GM12878 (cell line): Measurements from ENCODE around the gene NDUFB11. TPM values are rescaled to one million over a fixed set of nuclear protein-coding genes. Genes with fewer than 3 reads are reported as not detected.

ENCODE experiments used
- ATAC-seq: fragments of 200-7000 bp; cut with Tn5 transposase; 3 replicates; pipeline ENCODE4 v1.9.1; 2020; ENCODE audit warnings: mild to moderate bottlenecking, moderate library complexity
- BruUV-seq: library from RNA; stranded (reverse); fragments of 400-500 nt; replicated peaks from 2 replicates; lab custom pipeline; 2021; lab: Mats Ljungman, UMichigan
- CTCF ChIA-PET: fragments of 300-600 bp; sonication (Branson Sonifier 250); formaldehyde crosslinking; extraction: SDS; loops from one replicate; lab custom pipeline; 2021; ENCODE audit warnings: inconsistent platforms; lab: Yijun Ruan, JAX
- POLR2A ChIA-PET: fragments of 350-600 bp; formaldehyde crosslinking; extraction: SDS; loops from one replicate; lab custom pipeline; 2021; ENCODE audit warnings: inconsistent platforms; lab: Charles Lee
- RAD21 ChIA-PET: fragments of 300-600 bp; sonication (Branson Sonifier 250); formaldehyde crosslinking; loops from one replicate; lab custom pipeline; 2023; ENCODE audit warnings: antibody characterized with exemption; ENCODE audit not compliant: unreplicated experiment; lab: Charles Lee
- SMC1A ChIA-PET: fragments of 300-600 bp; sonication (Branson Sonifier 250); formaldehyde crosslinking; loops from one replicate; lab custom pipeline; 2023; ENCODE audit not compliant: unreplicated experiment, uncharacterized antibody; lab: Charles Lee
- DNase-seq: peaks from one replicate; pipeline ENCODE4 v3.0.0-alpha.2; 2011; ENCODE audit warnings: low read depth, low spot score
- FAIRE-seq: peaks from 3 replicates; lab custom pipeline; 2011; peaks lifted over from hg19 to GRCh38; lab: Jason Lieb, UNC
- H2AFZ ChIP-seq: 2 replicates; pipeline ENCODE4 v1.6.0; 2011; ENCODE audit warnings: low read depth, low read length, control low read depth; ENCODE audit not compliant: control insufficient read depth
- H3K27ac ChIP-seq: 2 replicates; pipeline ENCODE4 v1.5.1; 2011; ENCODE audit warnings: control low read depth; ENCODE audit not compliant: control insufficient read depth, insufficient read depth
- H3K27me3 ChIP-seq, 2 experiments: replicated peaks in 1 of 2; 2 replicates each; pipeline versions ENCODE4 v1.6.0 to v1.6.1; 2011; ENCODE audit warnings: low read length in 1 of 2; ENCODE audit not compliant: control insufficient read depth in 2 of 2, insufficient read depth in 2 of 2
- H3K36me3 ChIP-seq, 2 experiments: 2 replicates each; pipeline ENCODE4 v1.5.1; 2011; ENCODE audit warnings: low read length in 1 of 2; ENCODE audit not compliant: control insufficient read depth in 2 of 2, insufficient read depth in 2 of 2
- H3K4me1 ChIP-seq: 2 replicates; pipeline ENCODE4 v1.6.1; 2011; ENCODE audit warnings: mild to moderate bottlenecking, low read length, moderate library complexity, mixed read lengths; ENCODE audit not compliant: control insufficient read depth, insufficient read depth
- H3K4me2 ChIP-seq: 2 replicates; pipeline ENCODE4 v1.6.0; 2011; ENCODE audit warnings: control low read depth; ENCODE audit not compliant: control insufficient read depth, insufficient read depth
- H3K4me3 ChIP-seq: fragments of 200-600 bp; sonication (generic); 2 replicates; pipeline ENCODE4 v1.5.1; 2016
- H3K79me2 ChIP-seq: 2 replicates; pipeline ENCODE4 v1.6.0; 2011; ENCODE audit warnings: low read length; ENCODE audit not compliant: control insufficient read depth, insufficient read depth
- H3K9ac ChIP-seq: 2 replicates; pipeline ENCODE4 v1.8.0; 2011; ENCODE audit warnings: low read length, control low read depth, mixed read lengths; ENCODE audit not compliant: control insufficient read depth, insufficient read depth
- H3K9me3 ChIP-seq: replicated peaks from 3 replicates; pipeline ENCODE4 v1.5.1; 2011; ENCODE audit warnings: mild to moderate bottlenecking, low read length; ENCODE audit not compliant: control insufficient read depth, insufficient read depth
- H4K20me1 ChIP-seq: 2 replicates; pipeline ENCODE4 v1.6.0; 2011; ENCODE audit not compliant: control insufficient read depth, insufficient read depth
- EGR1 ChIP-seq, 2 experiments: IDR thresholded peaks; 1 replicate in 1 of 2; 2 replicates in 1 of 2; pipeline ENCODE4 v1.6.1; 2011 to 2012; ENCODE audit warnings: low read depth in 2 of 2, low read length in 2 of 2, borderline replicate concordance in 1 of 2, mild to moderate bottlenecking in 1 of 2, moderate library complexity in 1 of 2
- EP300 ChIP-seq, 2 experiments: fragments of 150-350 bp in 1 of 2; IDR thresholded peaks; 2 replicates each; pipeline ENCODE4 v1.6.1; 2011 to 2012; ENCODE audit warnings: low read depth in 2 of 2, low read length in 2 of 2, borderline replicate concordance in 1 of 2, improper control_type of control experiment in 1 of 2, inconsistent platforms in 1 of 2; ENCODE audit not compliant: control insufficient read depth in 1 of 2
- EZH2 ChIP-seq: IDR thresholded peaks from 2 replicates; pipeline ENCODE4 v1.6.1; 2012; ENCODE audit warnings: low read depth, mild to moderate bottlenecking, control low read depth, inconsistent platforms, low read length, borderline replicate concordance; ENCODE audit not compliant: control insufficient read depth
- FOS ChIP-seq: IDR thresholded peaks from 3 replicates; pipeline ENCODE4 v1.6.1; 2011; ENCODE audit warnings: borderline replicate concordance; ENCODE audit not compliant: insufficient read length; ENCODE audit errors: extremely low read depth
- FOXK2 ChIP-seq: fragments of 450-650 bp; IDR thresholded peaks from 2 replicates; pipeline ENCODE4 v1.6.1; 2017; ENCODE audit warnings: mild to moderate bottlenecking, moderate library complexity
- IKZF1 ChIP-seq: fragments of 450-650 bp; conservative IDR thresholded peaks from 2 replicates; pipeline ENCODE4 v1.6.1; 2017; ENCODE audit warnings: antibody characterized with exemption, mild to moderate bottlenecking
- KDM1A ChIP-seq: fragments of 200-600 bp; sonication (generic); IDR thresholded peaks from 2 replicates; pipeline ENCODE4 v1.6.1; 2016; ENCODE audit warnings: borderline replicate concordance
- MXI1 ChIP-seq: fragments of 150-350 bp; IDR thresholded peaks from 2 replicates; pipeline ENCODE4 v1.6.1; 2011; ENCODE audit warnings: low read depth, mild to moderate bottlenecking, inconsistent platforms, low read length, improper control_type of control experiment
- NRF1 ChIP-seq: conservative IDR thresholded peaks from 2 replicates; pipeline ENCODE4 v1.6.1; 2011; ENCODE audit warnings: mild to moderate bottlenecking, low read depth, low read length, improper control_type of control experiment
- PAX8 ChIP-seq: fragments of 450-650 bp; IDR thresholded peaks from 2 replicates; pipeline ENCODE4 v1.6.1; 2017; ENCODE audit warnings: mild to moderate bottlenecking, moderate library complexity
- PBX3 ChIP-seq: IDR thresholded peaks from 2 replicates; pipeline ENCODE4 v1.6.1; 2011; ENCODE audit warnings: mild to moderate bottlenecking, low read depth, low read length, moderate library complexity; ENCODE audit not compliant: insufficient replicate concordance
- RFX5 ChIP-seq: IDR thresholded peaks from 2 replicates; pipeline ENCODE4 v1.6.1; 2011; ENCODE audit warnings: low read depth, low read length, improper control_type of control experiment
- SMC3 ChIP-seq: IDR thresholded peaks from 2 replicates; pipeline ENCODE4 v1.6.1; 2011; ENCODE audit warnings: low read length, improper control_type of control experiment, borderline replicate concordance
- SREBF2 ChIP-seq: IDR thresholded peaks from 2 replicates; pipeline ENCODE4 v1.6.1; 2012; ENCODE audit warnings: mild to moderate bottlenecking, low read length
- SRF ChIP-seq, 2 experiments: IDR thresholded peaks; 2 replicates each; pipeline ENCODE4 v1.6.1; 2011; ENCODE audit warnings: low read depth in 2 of 2, low read length in 2 of 2, mild to moderate bottlenecking in 1 of 2, moderate library complexity in 1 of 2
- TCF7 ChIP-seq: IDR thresholded peaks from 2 replicates; pipeline ENCODE4 v1.6.1; 2014; ENCODE audit warnings: antibody characterized with exemption, borderline replicate concordance
- WRNIP1 ChIP-seq: IDR thresholded peaks from 2 replicates; pipeline ENCODE4 v1.6.1; 2011; ENCODE audit warnings: low read depth, low read length, improper control_type of control experiment, borderline replicate concordance
- WGBS: methylation state at CpG from one replicate; pipeline ENCODE4 v1.1.6; 2016; ENCODE audit warnings: low lambda C conversion rate; ENCODE audit not compliant: insufficient replicate concordance, insufficient coverage; ENCODE audit errors: missing lambda C conversion rate; 5-methylcytosine and 5-hydroxymethylcytosine counted together
- in situ Hi-C: fragments of 300-500 bp; cut with MboI; formaldehyde crosslinking; loops from 9 replicates; pipeline ENCODE4 v1.14.3; 2018; ENCODE audit warnings: mixed read lengths
- intact Hi-C: fragments of 100-400 bp; cut with micrococcal nuclease; formaldehyde crosslinking; loops from one replicate; pipeline ENCODE4 v1.14.2; 2022; ENCODE audit not compliant: unreplicated experiment
- polyA plus RNA-seq, 11 experiments: library from polyadenylated mRNA; depleted of rRNA in 4 of 11; unstranded in 6 of 11; stranded (reverse) in 5 of 11; fragments of >200 nt; fragmentation: Nextera tagmentation in 4 of 11; fragmentation: Illumina TruSeq in 1 of 11; extraction: Ambion mirVana in 4 of 11; extraction: Trizol in 1 of 11; gene quantifications; 1 replicate in 1 of 11; 2 replicates in 10 of 11; pipeline versions ENCODE4 v1.2.1 to v1.2.3, GENCODE V29; 2011 to 2016; ENCODE audit warnings: inconsistent platforms in 2 of 11, missing spikeins in 2 of 11, low read depth in 1 of 11
- total RNA-seq, 4 experiments: library from RNA; depleted of rRNA in 3 of 4; stranded (reverse); fragments of >200 nt in 3 of 4; fragmentation: Illumina TruSeq in 1 of 4; extraction: Trizol in 1 of 4; gene quantifications; 2 replicates each; pipeline versions ENCODE4 v1.2.1 to v1.2.3, GENCODE V29; 2013 to 2021

The NDUFB11 gene
- total and polyA plus RNA-seq, 10 of the 15 experiments (the other 5 are each of a cell fraction or from before 2014, with no cell fraction given): 16.1 to 202 (median 83.3) TPM

GRCh38 chrX:47181301-47181700, 36.8 kb upstream of the NDUFB11 start:
- no peak for TF ChIP-seq EGR1 (IDR thresholded peaks at IDR 0.05; ENCODE audit: borderline replicate concordance in 1 of 2, low read depth in 2 of 2, low read length in 2 of 2)
- TF ChIP-seq WRNIP1: no peak
- DNase-seq (no peak), ATAC-seq (no peak), FAIRE-seq (no peak)
- Histone ChIP-seq H3K36me3 (peaks cover 0 to 21% of the 10 kb centered on the region in 2 experiments; a peak in 3 of 4 replicates), H3K27me3 (no peaks in the 10 kb centered on the region; a peak in 1 of 4 replicates), H3K9ac (no peak overlapping the region), H4K20me1 (no peaks in the 10 kb centered on the region), H3K4me3 (no peak overlapping the region), H3K79me2 (no peaks in the 10 kb centered on the region), H3K4me1 (no peaks in the 10 kb centered on the region), H2AFZ (no peak overlapping the region), H3K4me2 (no peak overlapping the region), H3K9me3 (no peaks in the 10 kb centered on the region), H3K27ac (no peak overlapping the region)
- intact Hi-C loops: no loop called here
- RAD21 ChIA-PET: no interaction called here
- CTCF ChIA-PET: no interaction called here
- 82% methylated on average over 10 of the region's 10 CpGs for WGBS
- POLR2A ChIA-PET: no interaction called here
- BruUV-seq: no TSS peak
- SMC1A ChIA-PET: no interaction called here
- in situ Hi-C loops: no loop called here

DNA sequence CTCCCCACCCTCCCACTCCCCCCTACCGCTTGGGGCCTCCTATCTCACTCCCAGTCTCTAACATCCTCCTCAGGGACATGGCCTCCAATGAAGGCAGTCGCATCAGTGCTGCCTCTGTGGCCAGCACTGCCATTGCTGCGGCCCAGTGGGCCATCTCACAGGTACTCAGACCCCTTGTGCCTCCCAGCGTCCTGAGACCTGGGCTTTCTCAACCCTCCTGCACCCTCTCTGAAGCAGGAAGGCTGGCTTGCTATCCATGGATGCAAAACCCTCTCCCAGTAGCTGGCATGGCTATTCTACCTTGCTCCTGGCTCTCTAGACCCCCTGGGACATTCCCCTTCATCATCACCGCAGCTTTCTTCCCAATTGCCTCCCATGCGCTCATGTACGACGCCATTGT, 35.8 kb upstream of the NDUFB11 start:
- ChIA-PET RAD21 (no interaction called here), SMC1A (no interaction called here), POLR2A (no interaction called here), CTCF (no interaction called here)
- no TSS peak for BruUV-seq
- Histone ChIP-seq H3K9me3 (no peaks in the 10 kb centered on the region), H4K20me1 (no peaks in the 10 kb centered on the region), H3K27ac (no peak overlapping the region), H2AFZ (no peak overlapping the region), H3K4me3 (no peak overlapping the region), H3K4me2 (no peak overlapping the region), H3K36me3 (peaks cover 0 to 19% of the 10 kb centered on the region in 2 experiments; a peak in 3 of 4 replicates), H3K4me1 (no peaks in the 10 kb centered on the region), H3K27me3 (no peaks in the 10 kb centered on the region; a peak in 1 of 4 replicates), H3K9ac (no peak overlapping the region), H3K79me2 (no peaks in the 10 kb centered on the region)
- ATAC-seq (no peak), FAIRE-seq (no peak), DNase-seq (no peak)
- WGBS: 65% methylated on average over 7 of the region's 8 CpGs
- intact Hi-C loops (no loop called here), in situ Hi-C loops (no loop called here)
- no peak for TF ChIP-seq IKZF1
- TF ChIP-seq EP300 (IDR thresholded peaks at IDR 0.05; ENCODE audit: borderline replicate concordance in 1 of 2, control insufficient read depth in 1 of 2, low read depth in 2 of 2, low read length in 2 of 2): no peak
- TF ChIP-seq KDM1A: no peak
- no peak for TF ChIP-seq SMC3
- TF ChIP-seq PBX3: no peak
- no peak for TF ChIP-seq PAX8
- TF ChIP-seq TCF7: no peak
- TF ChIP-seq SRF (IDR thresholded peaks at IDR 0.05; ENCODE audit: low read depth in 2 of 2, low read length in 2 of 2): no peak
- no peak for TF ChIP-seq SREBF2
- TF ChIP-seq FOS: no peak
- no peak for TF ChIP-seq FOXK2
- no peak for TF ChIP-seq EZH2
- no peak for TF ChIP-seq NRF1
- no peak for TF ChIP-seq RFX5
- no peak for TF ChIP-seq MXI1
